Measurements from ENCODE around the gene HDAC4.

GRCh38 chr2:239156516-239157265, 244.1 kb downstream of the HDAC4 start:
- TF ChIP-seq BHLHE40 (IDR thresholded peaks at IDR 0.05; ENCODE audit: borderline replicate concordance in 1 of 2, low read depth in 2 of 2, low read length in 1 of 2) (no peak), JUNB (IDR thresholded peaks at IDR 0.05) (no peak)

All from GM12878 (cell line).